ENCODE data around the gene SSTR5. TPM values are rescaled to one million over a fixed set of nuclear protein-coding genes. Genes with fewer than 3 reads are reported as not detected.

The SSTR5 gene
- total RNA-seq, 1 donor: not detected

DNA sequence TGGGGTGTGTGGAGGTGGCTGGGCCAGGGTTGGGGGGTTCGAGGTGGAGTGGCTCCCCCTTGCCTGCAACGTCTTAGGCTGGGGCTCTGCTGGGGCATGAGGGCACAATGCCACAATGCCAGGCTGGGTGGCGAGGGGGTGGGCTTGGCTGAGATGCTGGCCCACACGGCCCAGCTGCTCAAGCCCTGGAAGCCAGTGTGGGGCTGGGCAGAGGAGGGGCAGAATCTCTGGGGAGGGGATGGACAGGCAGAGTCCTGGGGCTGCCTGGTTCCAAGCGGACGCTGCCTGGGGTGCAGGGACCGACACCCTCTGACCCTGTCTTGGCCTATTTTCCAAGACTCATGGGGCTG, 37.5 kb upstream of the SSTR5 start:
- no peaks in the 10 kb centered on the region for H3K9me3 ChIP-seq (ENCODE audit: low read depth, low read length)
- no peak overlapping the region for H3K4me3 ChIP-seq (ENCODE audit: low read length)
- no peaks in the 10 kb centered on the region for H3K27me3 ChIP-seq (ENCODE audit: insufficient read depth, low read length)
- no peaks in the 10 kb centered on the region for H3K4me1 ChIP-seq (ENCODE audit: insufficient read depth, low read length)

- no peaks in the 10 kb centered on the region for H3K9me3 ChIP-seq (ENCODE audit: low read depth, low read length)
- H3K4me3 ChIP-seq (ENCODE audit: low read length): no peak overlapping the region
- H3K4me1 ChIP-seq (ENCODE audit: insufficient read depth, low read length): no peaks in the 10 kb centered on the region
- no peaks in the 10 kb centered on the region for H3K27me3 ChIP-seq (ENCODE audit: insufficient read depth, low read length)
These were observed 36.4 kb upstream of the SSTR5 start for GRCh38 chr16:1036166-1036565.

DNA sequence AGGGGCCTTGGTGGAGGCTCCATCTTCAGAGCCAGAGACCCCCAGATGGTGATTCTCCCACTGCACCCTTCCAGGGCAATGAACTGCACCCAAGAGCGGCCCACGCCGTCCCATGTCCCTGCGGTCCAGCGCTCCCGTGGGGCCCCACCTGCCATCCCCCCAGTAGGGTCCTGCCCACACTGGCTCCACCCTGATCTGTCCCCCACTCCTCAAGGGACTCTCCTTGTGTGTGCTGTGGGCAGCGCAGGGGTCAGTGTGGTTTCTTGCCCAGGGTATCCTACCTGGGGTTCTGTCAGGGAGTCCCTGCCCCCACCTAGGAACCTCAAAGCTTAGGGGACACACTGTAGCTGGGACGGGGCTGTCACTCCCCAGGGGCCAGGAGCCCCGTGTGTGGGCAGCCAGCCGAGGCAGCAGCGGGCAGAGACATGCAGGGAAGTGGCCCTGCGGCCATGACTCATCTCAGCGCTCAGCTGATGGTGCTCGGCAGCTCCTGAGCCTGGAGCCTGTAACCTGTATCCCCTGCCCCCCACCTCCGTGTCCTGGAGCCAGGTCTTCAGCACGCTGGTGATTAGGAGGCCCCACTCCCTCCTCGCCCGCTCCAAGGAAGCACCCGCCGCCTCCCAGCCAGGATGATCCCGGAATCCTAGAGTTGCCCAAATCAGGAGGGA, 35.7 kb upstream of the SSTR5 start:
- no peaks in the 10 kb centered on the region for H3K27me3 ChIP-seq (ENCODE audit: insufficient read depth, low read length)
- H3K4me1 ChIP-seq (ENCODE audit: insufficient read depth, low read length): no peaks in the 10 kb centered on the region
- no peaks in the 10 kb centered on the region for H3K9me3 ChIP-seq (ENCODE audit: low read depth, low read length)
- no peak overlapping the region for H3K4me3 ChIP-seq (ENCODE audit: low read length)

DNA sequence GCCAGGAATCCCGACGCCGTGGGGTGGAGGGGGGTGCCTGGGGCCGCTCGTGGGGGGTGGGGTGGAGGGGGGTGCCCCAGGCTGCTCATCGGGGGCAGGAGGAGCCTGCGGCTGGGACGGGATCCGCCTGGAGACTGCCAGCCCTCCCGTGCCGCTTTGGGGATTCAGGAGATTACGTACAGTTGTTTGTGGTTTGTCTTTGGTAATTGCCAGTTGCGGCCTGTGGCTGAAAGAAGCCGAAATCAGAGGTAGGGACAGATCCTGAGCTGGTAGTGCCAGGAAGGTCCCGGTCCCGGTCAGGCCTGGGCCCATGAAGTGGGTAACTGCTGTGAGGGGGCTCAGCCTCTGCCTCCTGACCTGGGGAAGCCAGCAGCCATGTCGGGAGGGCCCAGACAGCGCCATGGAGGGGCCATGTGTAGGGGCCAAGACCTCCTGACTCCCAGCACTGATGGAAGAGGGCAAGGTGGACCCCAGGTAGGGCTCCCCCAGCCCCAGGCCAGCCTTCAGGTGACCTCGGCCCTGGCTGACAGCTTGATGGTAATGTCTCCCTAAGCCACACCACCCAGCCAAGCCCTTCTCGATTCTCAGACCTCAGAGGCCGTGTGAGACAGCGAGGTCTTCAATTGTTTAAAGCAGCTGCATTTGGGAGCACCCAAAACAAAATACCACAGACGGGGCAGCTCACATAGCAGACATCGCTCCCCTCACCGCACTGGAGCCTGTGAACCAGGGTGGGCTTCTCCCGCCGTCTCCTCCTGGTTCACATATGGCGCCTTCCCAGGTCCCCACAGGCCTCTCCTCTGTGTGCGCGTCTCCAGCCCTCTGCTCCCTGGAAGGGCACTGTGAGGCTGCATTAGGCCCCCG, 34.9 kb upstream of the SSTR5 start:
- Histone ChIP-seq H3K27me3 (ENCODE audit: insufficient read depth, low read length) (no peaks in the 10 kb centered on the region), H3K4me3 (ENCODE audit: low read length) (no peak overlapping the region), H3K9me3 (ENCODE audit: low read depth, low read length) (no peaks in the 10 kb centered on the region), H3K4me1 (ENCODE audit: insufficient read depth, low read length) (no peaks in the 10 kb centered on the region)

DNA sequence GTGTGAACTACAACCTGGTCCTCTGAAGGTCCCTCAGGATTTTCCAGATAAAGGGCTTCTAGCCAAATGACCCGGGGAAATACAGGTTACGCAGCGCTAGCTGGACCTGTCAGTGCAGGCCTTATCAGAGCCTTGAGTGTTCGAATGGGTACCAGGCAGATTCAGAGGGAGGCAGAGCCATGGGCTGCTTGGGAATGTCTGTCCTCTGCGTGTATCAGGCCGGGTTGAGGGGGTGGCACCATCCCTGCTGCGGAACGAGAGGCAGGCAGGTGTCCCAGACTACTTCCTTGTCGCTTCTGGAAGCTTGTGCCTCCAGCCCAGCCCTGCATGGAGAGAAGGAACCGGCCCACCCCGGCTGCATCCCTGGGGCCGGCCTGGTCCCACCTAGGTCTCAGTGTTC, 33.6 kb upstream of the SSTR5 start:
- Histone ChIP-seq H3K4me1 (ENCODE audit: insufficient read depth, low read length) (no peaks in the 10 kb centered on the region), H3K4me3 (ENCODE audit: low read length) (no peak overlapping the region), H3K9me3 (ENCODE audit: low read depth, low read length) (no peaks in the 10 kb centered on the region), H3K27me3 (ENCODE audit: insufficient read depth, low read length) (no peaks in the 10 kb centered on the region)

DNA sequence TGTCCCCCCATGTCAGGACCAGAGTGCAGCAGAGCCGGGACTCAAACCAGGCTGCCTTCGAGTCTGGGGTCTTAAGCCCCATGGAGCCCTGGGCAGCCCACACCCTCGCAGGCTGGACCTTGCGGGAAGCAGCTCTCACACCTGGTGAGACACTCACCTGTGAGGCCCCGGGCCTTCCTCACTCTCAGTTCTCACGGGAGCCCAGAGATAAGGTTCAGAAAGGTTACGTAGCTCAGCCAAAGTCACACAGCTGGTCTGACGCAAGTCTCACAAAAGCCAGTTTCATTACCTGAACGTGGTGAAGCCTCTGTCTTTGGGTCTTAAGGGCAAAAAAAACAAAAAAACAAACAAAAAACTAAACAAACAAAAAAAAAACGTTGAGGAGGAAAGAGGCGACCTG, 32.8 kb upstream of the SSTR5 start:
- Histone ChIP-seq H3K4me3 (ENCODE audit: low read length) (no peak overlapping the region), H3K27me3 (ENCODE audit: insufficient read depth, low read length) (no peaks in the 10 kb centered on the region), H3K9me3 (ENCODE audit: low read depth, low read length) (no peaks in the 10 kb centered on the region), H3K4me1 (ENCODE audit: insufficient read depth, low read length) (no peaks in the 10 kb centered on the region)

DNA sequence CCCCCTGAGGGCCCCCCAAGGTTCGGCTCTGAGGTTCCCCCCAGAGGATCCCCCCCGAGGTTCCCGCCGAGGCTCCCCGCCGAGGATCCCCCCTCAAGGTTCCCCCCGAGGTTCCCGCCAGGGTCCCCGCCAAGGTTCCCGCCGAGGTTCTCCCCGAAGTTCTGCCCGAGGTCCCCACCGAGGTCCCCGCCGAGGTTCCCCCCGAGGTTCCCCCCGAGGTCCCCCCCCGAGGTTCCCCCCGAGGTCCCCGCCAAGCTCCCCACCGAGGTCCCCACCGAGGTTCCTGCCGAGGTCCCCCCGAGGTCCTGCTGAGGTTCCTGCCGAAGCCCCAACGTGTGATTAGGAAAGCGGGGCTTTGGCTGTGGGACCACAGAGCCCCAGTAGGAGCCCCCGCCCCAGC, 32.2 kb upstream of the SSTR5 start:
- Histone ChIP-seq H3K27me3 (ENCODE audit: insufficient read depth, low read length) (no peaks in the 10 kb centered on the region), H3K4me1 (ENCODE audit: insufficient read depth, low read length) (no peaks in the 10 kb centered on the region), H3K9me3 (ENCODE audit: low read depth, low read length) (no peaks in the 10 kb centered on the region), H3K4me3 (ENCODE audit: low read length) (no peak overlapping the region)

GRCh38 chr16:1042049-1042744, 30.4 kb upstream of the SSTR5 start:
- no peak overlapping the region for H3K4me3 ChIP-seq (ENCODE audit: low read length)
- no peaks in the 10 kb centered on the region for H3K27me3 ChIP-seq (ENCODE audit: insufficient read depth, low read length)
- no peaks in the 10 kb centered on the region for H3K4me1 ChIP-seq (ENCODE audit: insufficient read depth, low read length)
- H3K9me3 ChIP-seq (ENCODE audit: low read depth, low read length): no peaks in the 10 kb centered on the region

- Histone ChIP-seq H3K9me3 (ENCODE audit: low read depth, low read length) (no peaks in the 10 kb centered on the region), H3K4me3 (ENCODE audit: low read length) (no peak overlapping the region), H3K27me3 (ENCODE audit: insufficient read depth, low read length) (no peaks in the 10 kb centered on the region), H3K4me1 (ENCODE audit: insufficient read depth, low read length) (no peaks in the 10 kb centered on the region)
These were observed 29.7 kb upstream of the SSTR5 start for GRCh38 chr16:1042866-1043265.

DNA sequence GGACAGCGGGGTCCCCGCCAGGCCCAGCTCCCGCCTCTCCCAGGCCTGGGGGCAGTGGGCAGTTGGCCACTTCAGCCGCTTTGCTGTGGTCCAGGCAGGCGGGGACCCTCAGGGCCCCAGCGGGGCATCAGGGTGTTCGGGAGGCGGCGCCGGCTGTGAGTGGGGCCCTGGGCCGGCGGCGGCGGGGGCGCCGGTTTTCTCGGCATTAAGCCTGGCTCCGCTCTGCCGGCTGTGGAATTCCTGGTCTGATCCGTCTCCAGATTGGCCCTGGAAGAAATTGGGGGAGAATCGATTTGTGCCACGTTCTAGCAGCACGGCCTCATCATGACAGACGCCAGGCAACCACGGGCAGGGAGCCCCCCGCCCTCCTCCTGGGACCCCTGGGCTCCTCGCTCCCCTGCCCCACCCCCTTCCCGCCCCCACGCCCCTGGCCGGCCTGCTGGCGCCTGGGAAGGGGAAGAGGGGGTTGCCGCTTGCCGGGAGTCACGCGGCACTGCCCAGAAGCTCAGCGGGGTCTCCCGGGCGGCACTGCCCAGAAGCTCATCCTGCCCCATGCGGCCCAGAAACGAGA, 28.6 kb upstream of the SSTR5 start:
- Histone ChIP-seq H3K27me3 (ENCODE audit: insufficient read depth, low read length) (no peaks in the 10 kb centered on the region), H3K4me3 (ENCODE audit: low read length) (no peak overlapping the region), H3K4me1 (ENCODE audit: insufficient read depth, low read length) (no peaks in the 10 kb centered on the region), H3K9me3 (ENCODE audit: low read depth, low read length) (no peaks in the 10 kb centered on the region)

DNA sequence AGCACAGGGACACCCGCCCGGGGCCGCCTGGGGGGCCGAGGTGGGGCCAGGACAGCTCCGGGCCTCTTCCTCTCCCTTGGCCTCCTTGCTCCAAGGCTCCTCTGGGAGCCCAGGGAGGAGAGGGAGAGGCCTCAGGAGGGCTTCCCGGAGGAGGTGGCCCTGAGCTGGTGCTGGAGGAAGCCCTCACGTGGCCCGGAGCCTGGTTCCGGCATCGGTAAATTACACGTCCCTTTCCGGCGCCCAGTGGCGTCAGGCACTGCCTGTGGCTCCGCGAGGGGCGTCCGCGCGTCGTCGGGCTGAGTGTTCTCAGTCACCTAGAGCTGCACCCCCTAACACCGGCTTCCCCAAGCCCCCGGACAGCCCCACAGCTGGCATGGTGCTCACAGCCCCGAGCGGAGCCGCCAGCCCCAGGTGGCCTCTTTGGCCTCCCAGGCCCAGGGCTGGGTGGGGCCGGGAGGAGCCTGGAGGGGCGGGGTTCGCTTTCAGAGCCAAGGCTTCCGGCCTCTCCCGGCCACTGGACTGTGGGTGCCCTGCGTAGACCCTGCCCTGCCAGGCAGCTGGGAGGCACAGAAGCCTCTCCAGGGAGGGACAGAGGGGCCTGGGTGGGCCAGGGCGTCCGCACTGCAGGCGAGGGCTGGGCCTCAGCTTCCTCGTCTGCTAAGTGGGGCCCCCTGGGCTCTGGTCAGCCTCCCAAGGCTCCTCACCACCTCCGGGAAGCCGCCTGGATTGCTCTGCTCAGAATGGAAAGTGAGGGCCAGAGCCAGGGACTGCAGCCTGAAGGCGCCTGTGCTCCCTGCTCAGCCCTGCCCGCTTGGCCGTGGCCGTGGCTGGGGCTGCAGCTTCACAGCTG, 27.9 kb upstream of the SSTR5 start:
- Histone ChIP-seq H3K27me3 (ENCODE audit: insufficient read depth, low read length) (no peaks in the 10 kb centered on the region), H3K4me3 (ENCODE audit: low read length) (no peak overlapping the region), H3K4me1 (ENCODE audit: insufficient read depth, low read length) (no peaks in the 10 kb centered on the region), H3K9me3 (ENCODE audit: low read depth, low read length) (no peaks in the 10 kb centered on the region)

GRCh38 chr16:1045310-1045992, 27.1 kb upstream of the SSTR5 start:
- H3K4me3 ChIP-seq (ENCODE audit: low read length): no peak overlapping the region
- H3K4me1 ChIP-seq (ENCODE audit: insufficient read depth, low read length): no peaks in the 10 kb centered on the region
- H3K27me3 ChIP-seq (ENCODE audit: insufficient read depth, low read length): no peaks in the 10 kb centered on the region
- no peaks in the 10 kb centered on the region for H3K9me3 ChIP-seq (ENCODE audit: low read depth, low read length)

- no peak overlapping the region for H3K4me3 ChIP-seq (ENCODE audit: low read length)
- no peaks in the 10 kb centered on the region for H3K27me3 ChIP-seq (ENCODE audit: insufficient read depth, low read length)
- H3K4me1 ChIP-seq (ENCODE audit: insufficient read depth, low read length): no peaks in the 10 kb centered on the region
- H3K9me3 ChIP-seq (ENCODE audit: low read depth, low read length): no peaks in the 10 kb centered on the region
These were observed 26.3 kb upstream of the SSTR5 start for GRCh38 chr16:1045993-1046911.
